Purkinje cell (primary cell): ENCODE results near the gene IQSEC2. TPM values are rescaled to one million over a fixed set of nuclear protein-coding genes. Genes with fewer than 3 reads are reported as not detected.

Source experiments
- polyA plus RNA-seq: library from polyadenylated mRNA; unstranded; fragments of >200 nt; fragmentation: Nextera tagmentation; gene quantifications from 2 replicates; pipeline ENCODE4 v1.2.1, GENCODE V29; 2014

Gene IQSEC2
- 0.06 and 1.2 TPM in 2 replicates for polyA plus RNA-seq

GRCh38 chrX:53281321-53281822 is at the start of gene IQSEC2:
TSS of gene IQSEC2 (minus strand) at chrX:53281584.

DNA sequence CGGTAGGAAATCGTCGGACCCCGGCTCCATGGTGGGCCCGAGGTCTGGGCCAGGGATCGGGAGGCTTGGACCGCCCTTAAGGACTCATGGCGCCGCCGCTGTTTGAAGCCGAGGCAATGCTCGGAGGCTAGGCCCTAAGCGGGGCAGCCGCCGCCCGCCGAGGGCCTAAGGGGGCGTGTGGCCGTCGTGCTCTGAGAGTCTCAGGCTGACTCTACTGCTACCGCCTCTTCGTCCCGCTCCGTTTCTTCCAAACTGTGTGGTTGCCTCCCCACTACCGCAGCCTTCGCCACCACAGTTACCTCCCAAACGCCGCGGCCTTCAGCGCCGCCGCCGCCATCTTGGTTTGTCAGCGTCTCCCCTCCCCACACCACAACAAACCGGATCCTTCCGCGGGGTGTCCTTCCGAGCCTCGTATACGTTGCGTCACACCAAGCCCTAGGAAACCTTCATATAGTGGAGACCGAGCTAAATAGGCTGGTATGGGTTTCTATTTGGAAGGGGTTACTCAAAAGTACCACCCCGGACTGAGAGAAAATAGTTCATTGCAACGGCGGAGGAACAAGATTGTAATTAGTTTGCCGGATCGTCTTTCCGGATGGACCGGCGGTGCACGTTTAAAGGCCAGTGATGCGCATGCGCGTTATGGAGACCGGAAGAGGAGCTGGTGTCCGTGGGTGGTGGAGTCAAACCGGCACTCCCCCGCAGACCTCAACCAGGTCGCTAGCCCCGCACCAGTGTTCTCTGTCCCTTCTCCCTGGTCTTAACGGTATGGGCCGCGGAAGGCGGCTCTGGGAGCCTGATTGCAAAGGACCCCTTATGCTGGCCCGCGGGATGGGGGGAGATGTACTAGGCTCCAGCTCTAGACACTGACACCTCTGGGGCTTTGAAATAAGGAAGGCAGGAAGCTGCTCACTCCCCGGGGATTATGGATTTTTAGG is 56.3 kb downstream of the IQSEC2 start, which contains the start of gene KDM5C:
TSS of gene KDM5C (minus strand) at position 348 of the 938 bp plus-strand sequence. CDS start at position 30, 318 bp downstream.

Other genes starting within 250 kb of the IQSEC2 start
- 0.43 and 0.81 TPM in 2 replicates for gene GPR173, start 232.8 kb downstream of the IQSEC2 start, polyA plus RNA-seq
- gene TSPYL2, start 199.2 kb downstream of the IQSEC2 start, polyA plus RNA-seq, result 12.9 and 15.7 TPM in 2 replicates
- gene KANTR, start 187.4 kb downstream of the IQSEC2 start, polyA plus RNA-seq, result 8.3 and 14.1 TPM in 2 replicates
- 3.4 and 6.9 TPM in 2 replicates for gene KDM5C, start 56.4 kb downstream of the IQSEC2 start, polyA plus RNA-seq
- gene SMC1A, start 141.1 kb upstream of the IQSEC2 start, polyA plus RNA-seq, result 14.2 and 16.2 TPM in 2 replicates
- gene RIBC1, start 141.3 kb upstream of the IQSEC2 start, polyA plus RNA-seq, result not detected in 2 replicates
- 21.2 and 28.5 TPM in 2 replicates for gene HSD17B10, start 152.8 kb upstream of the IQSEC2 start, polyA plus RNA-seq